Measurements from ENCODE around the gene SPCS1.

GRCh38 chr3:52693071-52693470 lies 12.8 kb upstream of the SPCS1 start:
- TF ChIP-seq, protein P1, sequence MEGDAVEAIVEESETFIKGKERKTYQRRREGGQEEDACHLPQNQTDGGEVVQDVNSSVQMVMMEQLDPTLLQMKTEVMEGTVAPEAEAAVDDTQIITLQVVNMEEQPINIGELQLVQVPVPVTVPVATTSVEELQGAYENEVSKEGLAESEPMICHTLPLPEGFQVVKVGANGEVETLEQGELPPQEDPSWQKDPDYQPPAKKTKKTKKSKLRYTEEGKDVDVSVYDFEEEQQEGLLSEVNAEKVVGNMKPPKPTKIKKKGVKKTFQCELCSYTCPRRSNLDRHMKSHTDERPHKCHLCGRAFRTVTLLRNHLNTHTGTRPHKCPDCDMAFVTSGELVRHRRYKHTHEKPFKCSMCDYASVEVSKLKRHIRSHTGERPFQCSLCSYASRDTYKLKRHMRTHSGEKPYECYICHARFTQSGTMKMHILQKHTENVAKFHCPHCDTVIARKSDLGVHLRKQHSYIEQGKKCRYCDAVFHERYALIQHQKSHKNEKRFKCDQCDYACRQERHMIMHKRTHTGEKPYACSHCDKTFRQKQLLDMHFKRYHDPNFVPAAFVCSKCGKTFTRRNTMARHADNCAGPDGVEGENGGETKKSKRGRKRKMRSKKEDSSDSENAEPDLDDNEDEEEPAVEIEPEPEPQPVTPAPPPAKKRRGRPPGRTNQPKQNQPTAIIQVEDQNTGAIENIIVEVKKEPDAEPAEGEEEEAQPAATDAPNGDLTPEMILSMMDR (IDR thresholded peaks at IDR 0.05): no peak
- no peak for TF ChIP-seq POLR2AphosphoS5 (IDR thresholded peaks at IDR 0.05; ENCODE audit: low read depth, low read length)
- no peak for TF ChIP-seq REST (IDR thresholded peaks at IDR 0.05; ENCODE audit: insufficient read depth in 1 of 2, low read depth in 2 of 2, low read length in 1 of 2)
